ENCODE data around the gene FAM184A. TPM values are rescaled to one million over a fixed set of nuclear protein-coding genes. Genes with fewer than 3 reads are reported as not detected.
A peak's percentile ranks its signal among the peaks of the same experiment; 100 is the strongest.

The FAM184A gene
- total and polyA plus RNA-seq, 10 of the 15 experiments (the other 5 are each of a cell fraction or from before 2014, with no cell fraction given): 0.15 to 0.23 TPM; not detected in 8

GRCh38 chr6:118932421-118932820, 146.0 kb downstream of the FAM184A start:
- ChIA-PET RAD21 (ENCODE audit: unreplicated experiment) (no interaction called here), CTCF (interaction anchor here (3.6 kb wide), 1 partner anchor 36 kb away, joined by 22 read pairs; no protein-coding TSS in a partner anchor), SMC1A (ENCODE audit: uncharacterized antibody, unreplicated experiment) (no interaction called here), POLR2A (no interaction called here)
- TF ChIP-seq, protein P1, sequence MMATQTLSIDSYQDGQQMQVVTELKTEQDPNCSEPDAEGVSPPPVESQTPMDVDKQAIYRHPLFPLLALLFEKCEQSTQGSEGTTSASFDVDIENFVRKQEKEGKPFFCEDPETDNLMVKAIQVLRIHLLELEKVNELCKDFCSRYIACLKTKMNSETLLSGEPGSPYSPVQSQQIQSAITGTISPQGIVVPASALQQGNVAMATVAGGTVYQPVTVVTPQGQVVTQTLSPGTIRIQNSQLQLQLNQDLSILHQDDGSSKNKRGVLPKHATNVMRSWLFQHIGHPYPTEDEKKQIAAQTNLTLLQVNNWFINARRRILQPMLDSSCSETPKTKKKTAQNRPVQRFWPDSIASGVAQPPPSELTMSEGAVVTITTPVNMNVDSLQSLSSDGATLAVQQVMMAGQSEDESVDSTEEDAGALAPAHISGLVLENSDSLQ (IDR thresholded peaks at IDR 0.05): peak; percentile 72; the same call in 1 of the 2 replicates
- TF ChIP-seq MXI1 (IDR thresholded peaks at IDR 0.05; ENCODE audit: low read depth, low read length): no peak
- in situ Hi-C loops (cut with MboI) (no loop called here), intact Hi-C loops (cut with micrococcal nuclease; ENCODE audit: unreplicated experiment) (no loop called here)
- no peaks in the 10 kb centered on the region for H4K20me1 ChIP-seq (ENCODE audit: control insufficient read depth, insufficient read depth)
- H3K9ac ChIP-seq (ENCODE audit: control insufficient read depth, insufficient read depth, low read length): no peak overlapping the region
- no peaks in the 10 kb centered on the region; the same call in 1 of the 3 replicates for H3K9me3 ChIP-seq (replicated peaks; ENCODE audit: control insufficient read depth, insufficient read depth, low read length)
- no peak for DNase-seq (ENCODE audit: low read depth, low spot score)
- H3K27me3 ChIP-seq (replicated peaks in 1 of 2; ENCODE audit: control insufficient read depth in 2 of 2, insufficient read depth in 2 of 2, low read length in 1 of 2): no peaks in the 10 kb centered on the region
- no peak for FAIRE-seq
- no peak overlapping the region for H3K27ac ChIP-seq (ENCODE audit: control insufficient read depth, insufficient read depth)
- no peak for ATAC-seq
- H3K4me3 ChIP-seq: no peak overlapping the region
- no peak overlapping the region for H3K4me2 ChIP-seq (ENCODE audit: control insufficient read depth, insufficient read depth)
- H3K36me3 ChIP-seq (ENCODE audit: control insufficient read depth in 2 of 2, insufficient read depth in 2 of 2, low read length in 1 of 2): peaks cover 0 to 6% of the 10 kb centered on the region in 2 experiments; a peak in 1 of 4 replicates
- BruUV-seq (replicated peaks): no TSS peak
- no peaks in the 10 kb centered on the region for H3K4me1 ChIP-seq (ENCODE audit: control insufficient read depth, insufficient read depth, low read length)
- 90% methylated on average over 2 of the region's 2 CpGs for WGBS (ENCODE audit: insufficient coverage, insufficient replicate concordance, low lambda C conversion rate, missing lambda C conversion rate)
- peaks cover 9% of the 10 kb centered on the region for H3K79me2 ChIP-seq (ENCODE audit: control insufficient read depth, insufficient read depth, low read length)
- no peak overlapping the region for H2AFZ ChIP-seq (ENCODE audit: control insufficient read depth, low read depth, low read length)

DNA sequence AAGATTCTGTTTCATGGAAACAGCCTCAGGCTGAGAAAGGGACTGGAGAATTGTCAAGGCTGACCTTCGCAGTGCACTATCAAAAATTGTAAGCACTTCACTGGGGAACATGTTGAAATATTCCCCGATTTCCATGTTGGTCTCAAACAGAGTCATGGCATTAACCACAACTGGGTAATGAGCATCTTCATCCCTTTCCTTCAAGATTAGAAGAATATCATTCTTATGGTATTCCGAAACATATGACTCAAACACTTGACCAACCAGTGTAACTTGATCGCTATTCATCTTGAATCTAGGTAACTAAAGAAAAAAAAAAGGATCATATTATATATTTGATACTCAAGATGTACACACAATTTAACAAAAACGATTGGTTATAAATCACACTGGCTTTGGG, 147.0 kb downstream of the FAM184A start:
- no TSS peak for BruUV-seq (replicated peaks)
- intact Hi-C loops (cut with micrococcal nuclease; ENCODE audit: unreplicated experiment) (no loop called here), in situ Hi-C loops (cut with MboI) (no loop called here)
- DNase-seq (ENCODE audit: low read depth, low spot score) (no peak), FAIRE-seq (no peak), ATAC-seq (no peak)
- POLR2A ChIA-PET: no interaction called here
- no peaks in the 10 kb centered on the region for H3K4me1 ChIP-seq (ENCODE audit: control insufficient read depth, insufficient read depth, low read length)
- no peaks in the 10 kb centered on the region for H3K27me3 ChIP-seq (replicated peaks in 1 of 2; ENCODE audit: control insufficient read depth in 2 of 2, insufficient read depth in 2 of 2, low read length in 1 of 2)
- RAD21 ChIA-PET (ENCODE audit: unreplicated experiment): no interaction called here
- no peak overlapping the region for H3K27ac ChIP-seq (ENCODE audit: control insufficient read depth, insufficient read depth)
- CTCF ChIA-PET: no interaction called here
- H3K4me3 ChIP-seq: no peak overlapping the region
- peaks cover 9% of the 10 kb centered on the region for H3K79me2 ChIP-seq (ENCODE audit: control insufficient read depth, insufficient read depth, low read length)
- H3K36me3 ChIP-seq (ENCODE audit: control insufficient read depth in 2 of 2, insufficient read depth in 2 of 2, low read length in 1 of 2): peaks cover 0 to 6% of the 10 kb centered on the region in 2 experiments; a peak in 1 of 4 replicates
- no peak overlapping the region for H2AFZ ChIP-seq (ENCODE audit: control insufficient read depth, low read depth, low read length)
- no peaks in the 10 kb centered on the region for H4K20me1 ChIP-seq (ENCODE audit: control insufficient read depth, insufficient read depth)
- no peaks in the 10 kb centered on the region; the same call in 2 of the 3 replicates for H3K9me3 ChIP-seq (replicated peaks; ENCODE audit: control insufficient read depth, insufficient read depth, low read length)
- 0 out of 2 replicates have a peak overlapping the region, but pooled peaks have one; percentile 7 for H3K4me2 ChIP-seq (ENCODE audit: control insufficient read depth, insufficient read depth)
- SMC1A ChIA-PET (ENCODE audit: uncharacterized antibody, unreplicated experiment): no interaction called here
- 92% methylated on average over 5 of the region's 5 CpGs for WGBS (ENCODE audit: insufficient coverage, insufficient replicate concordance, low lambda C conversion rate, missing lambda C conversion rate)
- no peak overlapping the region for H3K9ac ChIP-seq (ENCODE audit: control insufficient read depth, insufficient read depth, low read length)
- no peak for TF ChIP-seq BRCA1 (IDR thresholded peaks at IDR 0.05; ENCODE audit: low read depth, low read length)
- TF ChIP-seq SREBF2 (IDR thresholded peaks at IDR 0.05; ENCODE audit: low read length): no peak
- no peak for TF ChIP-seq NR2F1 (conservative IDR thresholded peaks at IDR 0.05)
- TF ChIP-seq, protein P2, sequence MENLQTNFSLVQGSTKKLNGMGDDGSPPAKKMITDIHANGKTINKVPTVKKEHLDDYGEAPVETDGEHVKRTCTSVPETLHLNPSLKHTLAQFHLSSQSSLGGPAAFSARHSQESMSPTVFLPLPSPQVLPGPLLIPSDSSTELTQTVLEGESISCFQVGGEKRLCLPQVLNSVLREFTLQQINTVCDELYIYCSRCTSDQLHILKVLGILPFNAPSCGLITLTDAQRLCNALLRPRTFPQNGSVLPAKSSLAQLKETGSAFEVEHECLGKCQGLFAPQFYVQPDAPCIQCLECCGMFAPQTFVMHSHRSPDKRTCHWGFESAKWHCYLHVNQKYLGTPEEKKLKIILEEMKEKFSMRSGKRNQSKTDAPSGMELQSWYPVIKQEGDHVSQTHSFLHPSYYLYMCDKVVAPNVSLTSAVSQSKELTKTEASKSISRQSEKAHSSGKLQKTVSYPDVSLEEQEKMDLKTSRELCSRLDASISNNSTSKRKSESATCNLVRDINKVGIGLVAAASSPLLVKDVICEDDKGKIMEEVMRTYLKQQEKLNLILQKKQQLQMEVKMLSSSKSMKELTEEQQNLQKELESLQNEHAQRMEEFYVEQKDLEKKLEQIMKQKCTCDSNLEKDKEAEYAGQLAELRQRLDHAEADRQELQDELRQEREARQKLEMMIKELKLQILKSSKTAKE (IDR thresholded peaks at IDR 0.05; ENCODE audit: low read depth, poor library complexity, severe bottlenecking): no peak
- no peak for TF ChIP-seq FOXM1 (IDR thresholded peaks at IDR 0.05; ENCODE audit: low read depth, low read length)
- TF ChIP-seq RBBP5 (conservative IDR thresholded peaks at IDR 0.05): no peak
- no peak for TF ChIP-seq CBX5 (IDR thresholded peaks at IDR 0.05; ENCODE audit: low read depth)

Data from GM12878 (cell line).